HG03575 (cell line): ENCODE data around the gene PRSS36.
"Not testable (repeated sequence)": the region's sequence is repeated elsewhere in the genome, so short reads cannot be mapped to it uniquely, and the experiment has no call there.

Experiments used
- ATAC-seq: cut with Tn5 transposase; IDR thresholded peaks from one replicate; pipeline ENCODE4 v1.9.1; 2021; ENCODE audit not compliant: unreplicated experiment, insufficient number of reproducible peaks, low FRiP score; ENCODE audit errors: extremely low read depth

The PRSS36 gene

GRCh38 chr16:31108794-31109558 lies 40.9 kb downstream of the PRSS36 start:
- ATAC-seq: no peak

- ATAC-seq: no peak
Measured at GRCh38 chr16:31108035-31108793, 41.7 kb downstream of the PRSS36 start, which contains the start of gene BCKDK. BCKDK (plus strand) TSS chr16:31108386; CDS start chr16:31109224, 838 bp downstream.

DNA sequence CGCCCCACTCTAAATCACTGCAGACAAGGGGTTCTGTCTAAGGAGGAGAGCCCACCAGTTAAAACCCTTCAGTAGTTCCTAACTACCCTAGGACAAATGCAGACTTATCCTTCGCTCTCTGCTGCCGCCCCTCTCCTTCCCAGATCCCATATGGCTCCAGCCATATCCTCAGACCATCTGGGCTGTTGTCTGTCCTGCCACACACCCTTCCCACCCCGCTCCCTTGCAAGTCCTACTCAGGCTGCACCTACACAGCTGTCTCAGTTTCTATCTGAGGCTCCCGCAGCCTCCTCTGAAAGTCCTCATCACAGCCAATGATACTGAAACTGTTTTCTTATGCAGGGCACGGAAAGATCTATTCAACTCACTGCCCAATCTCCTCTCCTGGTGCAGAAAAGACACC lies 42.4 kb downstream of the PRSS36 start:
- ATAC-seq: no peak

- ATAC-seq: no peak
Measured at GRCh38 chr16:31106509-31107464, 43.1 kb downstream of the PRSS36 start.

- ATAC-seq: no peak
Measured at GRCh38 chr16:31105677-31106213, 44.1 kb downstream of the PRSS36 start.

- not testable (repeated sequence) for ATAC-seq
Measured at GRCh38 chr16:31100876-31101641, 48.8 kb downstream of the PRSS36 start.

- no peak for ATAC-seq
Measured at GRCh38 chr16:31099860-31100638, 49.8 kb downstream of the PRSS36 start.

DNA sequence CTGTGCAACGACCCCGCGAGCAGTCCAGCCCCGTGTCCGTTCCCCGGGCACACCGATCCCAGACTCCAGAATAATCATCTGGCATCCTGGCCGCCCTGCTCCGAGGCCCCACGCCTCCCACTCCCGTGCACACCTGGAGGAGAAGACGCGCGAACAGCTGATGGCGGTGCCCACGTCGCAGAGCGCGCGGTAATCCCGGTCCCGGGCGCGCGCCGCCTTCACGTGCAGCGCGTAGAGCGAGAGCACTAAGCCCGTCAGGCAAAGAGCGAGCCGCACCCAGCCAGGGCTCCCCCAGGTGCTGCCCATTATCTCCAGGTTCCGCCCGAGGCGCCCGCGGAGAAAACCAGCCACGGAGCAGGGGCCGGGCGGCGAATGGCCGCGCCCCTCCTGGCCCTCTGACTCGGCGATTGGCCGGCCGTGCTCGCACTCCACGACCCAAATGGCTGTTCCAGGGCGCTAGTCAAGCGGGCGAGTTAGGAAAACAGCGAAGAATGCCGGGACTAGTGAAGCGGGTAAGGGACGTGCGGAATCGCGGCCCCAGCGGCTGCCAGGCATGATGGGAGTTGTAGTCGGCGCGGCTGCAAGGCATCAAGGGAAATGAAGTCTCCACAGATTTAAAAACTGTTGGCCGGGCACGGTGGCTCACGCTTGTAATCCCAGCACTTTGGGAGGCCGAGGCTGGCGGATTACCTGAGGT lies 55.3 kb downstream of the PRSS36 start, which contains the start of gene VKORC1:
TSS of gene VKORC1 (minus strand) at position 374 of the 697 bp plus-strand sequence. CDS start at position 306, 68 bp downstream.
- no peak for ATAC-seq

- no peak for ATAC-seq
Measured at GRCh38 chr16:31094088-31094423, 55.8 kb downstream of the PRSS36 start.

- no peak for ATAC-seq
Measured at GRCh38 chr16:31093132-31093703, 56.6 kb downstream of the PRSS36 start.

GRCh38 chr16:31092330-31092729 lies 57.5 kb downstream of the PRSS36 start:
- no peak for ATAC-seq

GRCh38 chr16:31090540-31090939 lies 59.3 kb downstream of the PRSS36 start:
- ATAC-seq: no peak

GRCh38 chr16:31089199-31089598 lies 60.7 kb downstream of the PRSS36 start:
- ATAC-seq: no peak
